Astrocyte of the cerebellum (primary cell): ENCODE data around the gene FAM47E.

Experiments used
- DNase-seq: peaks from one replicate; pipeline ENCODE4 v3.0.0-alpha.2; 2011; ENCODE audit warnings: low read depth
- H3K4me3 ChIP-seq: 2 replicates; pipeline ENCODE4 v1.5.1; 2011; ENCODE audit warnings: mild to moderate bottlenecking, low read depth, low read length, moderate library complexity
- in situ Hi-C: cut with HindIII; loops from 2 replicates; pipeline ENCODE4 v1.10.0; 2017; ENCODE audit warnings: low sequenced_read_pairs
- TF ChIP-seq, protein P1 (sequence below): IDR thresholded peaks from 2 replicates; pipeline ENCODE4 v1.5.1; 2012; ENCODE audit warnings: low read length, low read depth, moderate library complexity, mild to moderate bottlenecking; ENCODE audit errors: missing control alignments

Gene FAM47E

DNA sequence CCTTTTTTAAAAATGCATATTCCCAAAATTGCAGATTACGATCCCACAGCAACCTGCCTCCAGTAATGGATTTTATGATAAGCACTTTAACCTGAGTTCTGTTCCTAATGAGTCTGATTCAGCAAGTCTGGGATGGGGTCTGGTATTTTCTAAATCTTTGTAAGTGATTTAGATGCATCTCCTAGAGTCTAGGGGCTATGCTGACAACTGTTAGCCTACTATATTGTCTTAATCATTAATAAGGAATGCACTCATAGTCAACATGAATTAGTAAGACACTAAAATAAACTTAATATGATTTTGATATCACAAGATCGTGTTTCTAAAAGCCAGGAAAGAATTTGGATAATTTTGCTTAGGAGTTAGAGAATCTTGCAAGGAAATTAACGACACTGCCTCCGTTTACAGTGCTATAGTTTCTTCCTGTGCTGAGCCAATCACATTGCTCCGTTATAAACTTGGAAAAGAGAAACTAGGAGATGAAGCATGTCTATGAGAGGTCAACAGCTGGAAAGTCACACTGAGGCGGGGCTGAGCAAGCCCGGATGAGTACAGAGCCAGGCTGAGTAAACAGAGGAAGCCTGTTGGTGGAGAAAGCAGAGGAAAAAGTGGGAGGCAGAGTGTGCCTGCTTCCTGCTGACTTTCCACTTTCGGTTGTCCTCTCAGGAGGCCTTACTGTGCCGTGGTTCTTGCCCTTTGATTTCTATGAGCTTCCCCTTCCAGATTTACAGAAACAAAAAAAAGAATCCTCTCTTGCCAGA is 43.3 kb upstream of the FAM47E start:
- in situ Hi-C loops = no loop called here
- DNase-seq = no peak
- H3K4me3 ChIP-seq = no peak overlapping the region
- TF ChIP-seq, protein P1, sequence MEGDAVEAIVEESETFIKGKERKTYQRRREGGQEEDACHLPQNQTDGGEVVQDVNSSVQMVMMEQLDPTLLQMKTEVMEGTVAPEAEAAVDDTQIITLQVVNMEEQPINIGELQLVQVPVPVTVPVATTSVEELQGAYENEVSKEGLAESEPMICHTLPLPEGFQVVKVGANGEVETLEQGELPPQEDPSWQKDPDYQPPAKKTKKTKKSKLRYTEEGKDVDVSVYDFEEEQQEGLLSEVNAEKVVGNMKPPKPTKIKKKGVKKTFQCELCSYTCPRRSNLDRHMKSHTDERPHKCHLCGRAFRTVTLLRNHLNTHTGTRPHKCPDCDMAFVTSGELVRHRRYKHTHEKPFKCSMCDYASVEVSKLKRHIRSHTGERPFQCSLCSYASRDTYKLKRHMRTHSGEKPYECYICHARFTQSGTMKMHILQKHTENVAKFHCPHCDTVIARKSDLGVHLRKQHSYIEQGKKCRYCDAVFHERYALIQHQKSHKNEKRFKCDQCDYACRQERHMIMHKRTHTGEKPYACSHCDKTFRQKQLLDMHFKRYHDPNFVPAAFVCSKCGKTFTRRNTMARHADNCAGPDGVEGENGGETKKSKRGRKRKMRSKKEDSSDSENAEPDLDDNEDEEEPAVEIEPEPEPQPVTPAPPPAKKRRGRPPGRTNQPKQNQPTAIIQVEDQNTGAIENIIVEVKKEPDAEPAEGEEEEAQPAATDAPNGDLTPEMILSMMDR = no peak

DNA sequence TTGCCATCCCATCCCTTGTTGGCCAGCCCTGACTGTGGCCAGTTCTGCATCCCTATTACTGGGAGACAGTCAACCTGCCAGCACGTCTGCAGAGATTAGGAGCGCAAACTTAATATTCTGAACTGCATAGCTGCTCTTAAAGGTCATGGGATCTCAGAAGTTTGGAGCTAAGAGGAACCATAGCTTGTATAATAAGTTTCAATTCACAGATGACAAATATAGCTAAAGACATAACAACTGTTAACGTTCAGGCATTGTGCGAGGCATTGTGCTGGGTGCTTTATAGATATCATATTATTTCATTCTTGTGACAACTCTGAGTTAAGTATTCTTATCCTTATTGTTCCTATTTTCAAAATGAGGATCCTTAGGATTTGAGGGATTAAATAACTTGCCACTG is 41.6 kb upstream of the FAM47E start:
- DNase-seq = no peak
- in situ Hi-C loops = no loop called here
- TF ChIP-seq, protein P1 = no peak

DNA sequence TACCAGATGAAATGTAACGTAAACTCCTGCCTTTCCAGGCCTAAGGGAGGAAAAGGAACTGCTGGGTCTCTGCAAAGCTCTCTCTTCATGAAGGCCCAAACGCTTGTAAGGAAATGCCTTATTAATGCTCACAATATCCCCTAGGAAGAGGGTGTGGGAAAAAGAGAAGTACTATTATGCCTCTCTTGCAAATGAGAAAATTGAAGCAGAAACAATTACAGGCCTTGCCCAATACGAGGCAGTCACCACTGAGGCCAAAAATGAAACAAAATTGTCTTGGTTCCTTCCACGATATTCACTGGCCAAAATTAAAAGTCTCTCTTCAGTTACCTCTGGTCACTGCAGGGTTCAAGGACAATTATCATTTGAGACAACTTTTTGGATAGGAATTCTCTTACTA is 41.1 kb upstream of the FAM47E start:
- H3K4me3 ChIP-seq = no peak overlapping the region
- in situ Hi-C loops = no loop called here
- DNase-seq = no peak
- TF ChIP-seq, protein P1 = no peak

More for the DNA sequence above, 41.6 kb upstream of the FAM47E start:
- H3K4me3 ChIP-seq = no peak overlapping the region

DNA sequence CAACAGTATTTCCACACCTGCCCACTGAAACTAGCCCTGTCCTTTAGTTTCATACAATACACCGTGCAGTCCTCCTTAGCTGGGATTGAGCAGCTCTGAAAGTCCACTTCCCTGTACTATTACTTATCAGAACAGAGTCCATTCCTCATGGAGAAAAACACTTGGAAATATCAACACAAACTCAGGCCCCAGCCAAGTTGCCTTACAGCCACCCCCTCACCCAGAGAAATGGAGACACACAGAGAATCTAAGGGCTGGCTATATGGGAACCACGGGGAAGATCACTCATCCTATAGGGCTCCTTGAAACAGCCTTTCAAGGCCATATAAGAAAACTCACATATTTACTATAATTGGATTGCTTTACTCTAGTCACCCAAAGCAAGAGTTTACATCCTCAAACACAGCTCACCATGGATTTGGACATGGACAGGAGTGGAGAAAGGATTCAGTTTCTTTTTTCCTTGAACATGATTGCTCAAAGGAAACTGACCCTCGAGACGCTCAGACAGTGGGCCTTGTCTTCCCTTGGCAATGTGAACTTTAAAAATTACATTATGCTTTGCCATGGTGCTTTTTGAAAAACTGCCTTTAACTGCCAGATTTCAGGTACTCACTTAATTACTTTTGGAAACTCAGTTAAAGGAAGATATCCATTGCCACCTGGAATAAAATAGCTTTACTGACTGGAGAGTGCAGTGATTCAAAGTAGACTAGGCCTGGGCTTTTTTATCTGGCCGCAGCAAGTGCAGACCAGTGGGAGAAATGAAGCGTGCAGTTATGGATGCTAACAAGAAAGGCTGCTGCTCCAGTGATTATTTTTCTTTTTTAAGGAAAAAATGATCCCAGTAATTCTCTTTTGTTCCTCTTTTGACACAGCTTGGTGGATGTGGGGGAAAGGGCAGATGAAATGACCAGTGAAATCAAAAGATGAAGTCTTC is 39.5 kb upstream of the FAM47E start:
- in situ Hi-C loops = no loop called here
- H3K4me3 ChIP-seq = peak overlapping the region; percentile 67
- DNase-seq = no peak
- TF ChIP-seq, protein P1 = no peak

DNA sequence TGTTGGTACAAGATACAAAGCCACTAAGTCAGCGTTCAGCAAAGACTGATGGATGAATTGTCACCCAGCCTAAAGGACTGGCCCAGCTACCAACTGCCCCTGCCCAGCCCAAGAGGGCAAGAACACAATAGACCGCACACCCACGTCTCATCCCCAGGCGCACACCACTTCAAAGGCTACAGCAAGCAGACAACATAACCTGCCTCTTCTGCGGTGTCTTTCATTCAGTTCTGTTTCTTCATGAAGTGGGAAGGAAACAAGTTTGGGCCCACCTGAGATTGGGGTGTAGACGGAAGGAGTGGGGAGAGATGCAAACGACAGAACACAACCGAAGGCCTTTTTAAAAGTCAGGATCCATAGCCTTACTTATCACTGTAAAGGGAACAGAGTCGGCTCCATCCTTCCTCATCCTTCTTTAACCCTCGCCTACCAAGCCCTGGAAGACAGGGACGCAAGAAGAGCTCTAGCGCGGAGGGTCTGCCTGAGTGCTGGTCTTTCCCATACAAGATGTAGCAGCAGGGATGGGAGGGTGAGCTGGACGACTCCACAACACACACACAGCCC is 38.6 kb upstream of the FAM47E start:
- peak overlapping the region; percentile 67 for H3K4me3 ChIP-seq
- in situ Hi-C loops = no loop called here
- DNase-seq = no peak
- TF ChIP-seq, protein P1 = no peak

DNA sequence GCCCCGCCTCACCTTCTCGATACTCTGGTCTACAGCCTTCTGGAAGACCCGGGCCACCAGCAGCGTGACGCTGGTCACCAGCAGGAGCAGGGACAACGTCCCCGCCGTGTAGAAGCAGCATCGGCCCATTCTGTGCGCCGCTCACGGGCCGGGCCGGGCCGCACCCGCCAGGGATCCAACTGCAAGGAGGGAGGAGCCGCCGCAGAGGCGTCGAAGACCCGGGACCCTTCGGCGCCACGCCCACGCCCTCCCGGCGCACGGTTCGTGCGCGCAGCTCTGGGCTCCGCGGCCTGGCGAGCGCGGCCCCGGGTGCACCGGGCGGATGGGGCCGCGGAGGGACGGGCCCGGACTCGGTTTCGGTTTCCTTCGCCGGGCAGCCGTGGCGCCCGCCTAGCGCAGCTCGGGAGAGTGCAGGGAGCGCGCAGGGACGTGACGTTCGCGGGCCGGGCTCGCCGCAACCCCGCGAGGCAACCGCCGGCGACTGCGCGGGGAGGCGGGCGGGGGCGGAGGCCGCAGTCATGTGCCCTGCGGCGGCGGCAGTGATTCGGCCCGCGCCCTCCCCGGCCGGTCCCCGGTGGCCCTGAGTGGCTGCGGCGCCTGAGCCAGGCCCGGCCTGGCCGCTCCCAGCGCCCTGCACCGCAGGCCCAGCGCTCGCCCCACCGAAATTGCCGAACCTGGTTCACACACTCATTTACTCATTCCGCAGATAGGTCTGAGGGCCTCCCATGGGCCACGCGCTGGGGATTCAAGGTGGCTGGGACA is 37.9 kb upstream of the FAM47E start, which contains the start of gene SCARB2:
TSS of gene SCARB2 (minus strand) at position 410 of the 762 bp plus-strand sequence. CDS start at position 129, 281 bp downstream.
- DNase-seq = peak; percentile 34
- in situ Hi-C loops = no loop called here
- H3K4me3 ChIP-seq = peak within 1 kb of the TSS; percentile 67
- TF ChIP-seq, protein P1 = no peak
